HEK293 (cell line): ENCODE results near the gene PPP2R2B.

Source experiments
- CTCF ChIP-seq: fragments of 450-650 bp; formaldehyde crosslinking; IDR thresholded peaks from 2 replicates; pipeline ENCODE4 v1.5.1; 2016; ENCODE audit warnings: missing biosample characterization, missing genetic modification characterization
- PRDM1 ChIP-seq: fragments of 450-650 bp; formaldehyde crosslinking; IDR thresholded peaks from 2 replicates; pipeline ENCODE4; 2016; ENCODE audit warnings: missing biosample characterization, missing genetic modification characterization
- RBAK ChIP-seq: fragments of 450-650 bp; formaldehyde crosslinking; IDR thresholded peaks from 2 replicates; pipeline ENCODE4 v1.5.1; 2016; ENCODE audit warnings: missing biosample characterization, missing genetic modification characterization
- ZIC2 ChIP-seq: fragments of 450-650 bp; formaldehyde crosslinking; IDR thresholded peaks from 2 replicates; pipeline ENCODE4 v1.5.1; 2016; ENCODE audit warnings: missing biosample characterization, missing genetic modification characterization
- ZNF184 ChIP-seq: fragments of 450-650 bp; IDR thresholded peaks from 2 replicates; pipeline ENCODE4 v1.5.1; 2018; ENCODE audit warnings: missing biosample characterization, mild to moderate bottlenecking, missing genetic modification characterization
- ZNF223 ChIP-seq: fragments of 450-650 bp; formaldehyde crosslinking; IDR thresholded peaks from 2 replicates; pipeline ENCODE4 v1.5.1; 2016; ENCODE audit warnings: missing biosample characterization, missing genetic modification characterization
- ZNF274 ChIP-seq, 2 experiments: fragments of 200-500 bp in 1 of 2; fragments of 450-650 bp in 1 of 2; sonication (Bioruptor generic) in 1 of 2; formaldehyde crosslinking in 1 of 2; IDR thresholded peaks; 2 replicates each; pipeline versions ENCODE4 v1.5.1 to v1.6.1; 2014 to 2016; ENCODE audit warnings: borderline replicate concordance in 1 of 2, inconsistent platforms in 1 of 2, low read length in 1 of 2, missing biosample characterization in 1 of 2, missing genetic modification characterization in 1 of 2
- ZNF292 ChIP-seq: fragments of 450-650 bp; formaldehyde crosslinking; IDR thresholded peaks from 2 replicates; pipeline ENCODE4 v1.5.1; 2016; ENCODE audit warnings: low read depth, missing biosample characterization, missing genetic modification characterization, borderline replicate concordance
- ZNF302 ChIP-seq: fragments of 450-650 bp; formaldehyde crosslinking; IDR thresholded peaks from 2 replicates; pipeline ENCODE4 v1.5.1; 2016; ENCODE audit warnings: missing biosample characterization, missing genetic modification characterization, low read depth
- ZNF514 ChIP-seq: fragments of 450-650 bp; formaldehyde crosslinking; IDR thresholded peaks from 2 replicates; pipeline ENCODE4 v1.5.1; 2016; ENCODE audit warnings: missing biosample characterization, missing genetic modification characterization
- ZNF768 ChIP-seq: fragments of 450-650 bp; formaldehyde crosslinking; IDR thresholded peaks from 2 replicates; pipeline ENCODE4 v1.5.1; 2018; ENCODE audit warnings: missing biosample characterization, mild to moderate bottlenecking, missing genetic modification characterization
- TF ChIP-seq, protein P1 (sequence below): fragments of 450-650 bp; formaldehyde crosslinking; IDR thresholded peaks from 2 replicates; pipeline ENCODE4 v1.5.1; 2016; ENCODE audit warnings: missing biosample characterization, missing genetic modification characterization
- TF ChIP-seq, protein P2 (sequence below): fragments of 450-650 bp; formaldehyde crosslinking; IDR thresholded peaks from 2 replicates; pipeline ENCODE4 v1.5.1; 2016; ENCODE audit warnings: missing biosample characterization, missing genetic modification characterization

DNA sequence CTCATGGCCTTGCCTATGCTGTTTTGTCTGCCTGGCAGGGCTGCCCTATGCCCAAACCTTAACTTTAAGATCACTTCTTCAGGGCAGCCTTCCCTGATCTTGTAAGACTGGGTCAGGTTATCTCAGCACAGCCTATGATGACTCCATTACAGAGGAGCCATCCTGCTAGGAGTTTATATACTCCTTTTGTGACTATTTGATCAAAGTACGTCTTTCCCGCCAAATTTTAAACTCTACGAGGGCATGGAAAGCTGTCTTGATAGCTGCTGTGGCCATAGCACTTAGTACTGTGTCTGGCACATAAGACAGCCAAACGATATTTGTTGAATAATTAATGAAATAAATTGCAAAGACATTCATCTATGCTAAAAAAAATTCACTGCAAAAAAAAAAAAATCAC, 60.6 kb downstream of the PPP2R2B start:
- no peak for TF ChIP-seq ZNF514
- TF ChIP-seq PRDM1 (tag by site-specific recombination), result no peak
- no peak for TF ChIP-seq CTCF (tag by site-specific recombination)
- TF ChIP-seq ZNF302 (tag by site-specific recombination), result no peak
- TF ChIP-seq, protein P1, sequence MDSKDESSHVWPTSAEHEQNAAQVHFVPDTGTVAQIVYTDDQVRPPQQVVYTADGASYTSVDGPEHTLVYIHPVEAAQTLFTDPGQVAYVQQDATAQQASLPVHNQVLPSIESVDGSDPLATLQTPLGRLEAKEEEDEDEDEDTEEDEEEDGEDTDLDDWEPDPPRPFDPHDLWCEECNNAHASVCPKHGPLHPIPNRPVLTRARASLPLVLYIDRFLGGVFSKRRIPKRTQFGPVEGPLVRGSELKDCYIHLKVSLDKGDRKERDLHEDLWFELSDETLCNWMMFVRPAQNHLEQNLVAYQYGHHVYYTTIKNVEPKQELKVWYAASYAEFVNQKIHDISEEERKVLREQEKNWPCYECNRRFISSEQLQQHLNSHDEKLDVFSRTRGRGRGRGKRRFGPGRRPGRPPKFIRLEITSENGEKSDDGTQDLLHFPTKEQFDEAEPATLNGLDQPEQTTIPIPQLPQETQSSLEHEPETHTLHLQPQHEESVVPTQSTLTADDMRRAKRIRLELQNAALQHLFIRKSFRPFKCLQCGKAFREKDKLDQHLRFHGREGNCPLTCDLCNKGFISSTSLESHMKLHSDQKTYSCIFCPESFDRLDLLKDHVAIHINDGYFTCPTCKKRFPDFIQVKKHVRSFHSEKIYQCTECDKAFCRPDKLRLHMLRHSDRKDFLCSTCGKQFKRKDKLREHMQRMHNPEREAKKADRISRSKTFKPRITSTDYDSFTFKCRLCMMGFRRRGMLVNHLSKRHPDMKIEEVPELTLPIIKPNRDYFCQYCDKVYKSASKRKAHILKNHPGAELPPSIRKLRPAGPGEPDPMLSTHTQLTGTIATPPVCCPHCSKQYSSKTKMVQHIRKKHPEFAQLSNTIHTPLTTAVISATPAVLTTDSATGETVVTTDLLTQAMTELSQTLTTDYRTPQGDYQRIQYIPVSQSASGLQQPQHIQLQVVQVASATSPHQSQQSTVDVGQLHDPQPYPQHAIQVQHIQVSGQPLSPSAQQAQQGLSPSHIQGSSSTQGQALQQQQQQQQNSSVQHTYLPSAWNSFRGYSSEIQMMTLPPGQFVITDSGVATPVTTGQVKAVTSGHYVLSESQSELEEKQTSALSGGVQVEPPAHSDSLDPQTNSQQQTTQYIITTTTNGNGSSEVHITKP (tag by site-specific recombination), result no peak
- no peak for TF ChIP-seq ZNF768
- TF ChIP-seq ZNF184 (tag by site-specific recombination), result no peak
- no peak for TF ChIP-seq ZNF223
- no peak for TF ChIP-seq RBAK (tag by site-specific recombination)
- TF ChIP-seq ZIC2, result no peak
- TF ChIP-seq, protein P2, sequence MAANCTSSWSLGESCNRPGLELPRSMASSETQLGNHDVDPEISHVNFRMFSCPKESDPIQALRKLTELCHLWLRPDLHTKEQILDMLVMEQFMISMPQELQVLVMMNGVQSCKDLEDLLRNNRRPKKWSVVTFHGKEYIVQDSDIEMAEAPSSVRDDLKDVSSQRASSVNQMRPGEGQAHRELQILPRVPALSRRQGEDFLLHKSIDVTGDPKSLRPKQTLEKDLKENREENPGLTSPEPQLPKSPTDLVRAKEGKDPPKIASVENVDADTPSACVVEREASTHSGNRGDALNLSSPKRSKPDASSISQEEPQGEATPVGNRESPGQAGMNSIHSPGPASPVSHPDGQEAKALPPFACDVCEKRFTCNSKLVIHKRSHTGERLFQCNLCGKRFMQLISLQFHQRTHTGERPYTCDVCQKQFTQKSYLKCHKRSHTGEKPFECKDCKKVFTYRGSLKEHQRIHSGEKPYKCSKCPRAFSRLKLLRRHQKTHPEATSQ (tag by site-specific recombination), result no peak
- no peak for TF ChIP-seq ZNF274 (IDR thresholded peaks at IDR 0.05; ENCODE audit: low read length)
- no peak for TF ChIP-seq ZNF274 (tag by site-specific recombination; IDR thresholded peaks at IDR 0.05; ENCODE audit: borderline replicate concordance)
- TF ChIP-seq ZNF292 (tag by site-specific recombination), result no peak
